OCI-LY1 (cell line): ENCODE measurements around the gene PDE4D.

Experiments used
- CTCF ChIP-seq: fragments of 200-600 bp; sonication (generic), shearing (Covaris generic); IDR thresholded peaks from 2 replicates; pipeline ENCODE4 v1.5.1; 2017; ENCODE audit warnings: mild to moderate bottlenecking, antibody characterized with exemption, low read length, moderate library complexity, mixed read lengths
- EZH2 ChIP-seq: fragments of 200-600 bp; sonication (generic), shearing (Covaris generic); IDR thresholded peaks from 2 replicates; pipeline ENCODE4 v1.8.0; 2017; ENCODE audit warnings: borderline replicate concordance, mixed run types, mild to moderate bottlenecking, antibody characterized with exemption, low read length, moderate library complexity, mixed read lengths

GRCh38 chr5:59238126-59238902 lies 655.2 kb downstream of the PDE4D start:
- TF ChIP-seq CTCF (no peak), EZH2 (no peak)
